DMS 273 treated with DMSO at 0.1 percent for 48 hours (cell line): ENCODE data around the gene COX18.

Source experiments
- DNase-seq: peaks from one replicate; lab custom pipeline; 2025; lab: John Stamatoyannopoulos, UW

COX18 gene

DNA sequence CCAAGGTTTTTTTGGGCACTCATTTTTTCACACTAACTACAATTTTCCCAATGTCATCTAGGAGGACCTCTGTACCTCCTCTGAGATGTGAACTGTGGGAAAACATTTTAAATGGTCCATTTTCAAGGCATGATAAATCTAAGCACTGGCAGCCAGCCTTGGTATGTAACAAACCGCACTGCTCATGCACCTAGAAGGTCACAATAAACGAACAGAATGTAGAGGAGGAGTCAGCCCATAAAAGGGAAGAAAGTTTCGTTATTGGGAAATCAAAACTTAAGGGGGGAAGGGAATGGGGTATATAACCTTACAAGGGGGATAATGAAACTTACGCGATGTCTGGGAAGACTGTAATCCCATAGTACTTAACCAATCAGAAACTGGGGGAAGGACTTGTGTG is 16.4 kb downstream of the COX18 start:
- no peak for DNase-seq

DNA sequence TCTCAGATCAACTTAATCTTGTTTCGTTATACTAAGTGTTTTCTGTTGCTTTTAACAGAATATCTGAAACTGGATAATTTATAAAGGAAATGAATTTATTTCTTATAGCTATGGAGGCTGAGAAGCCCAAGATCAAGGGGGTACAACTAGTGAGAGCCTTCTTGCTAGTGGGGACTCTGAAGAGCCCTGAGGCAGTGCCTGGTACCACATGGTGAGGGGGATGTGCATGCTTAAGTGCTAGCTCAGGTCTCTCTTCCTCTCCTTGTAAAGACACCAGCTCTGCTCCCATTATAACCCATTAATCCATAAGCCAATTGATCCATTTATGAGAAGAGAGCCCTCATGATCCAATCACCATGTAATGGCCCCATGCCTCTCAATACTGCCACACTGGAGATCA is 17.9 kb downstream of the COX18 start:
- DNase-seq, result no peak

DNA sequence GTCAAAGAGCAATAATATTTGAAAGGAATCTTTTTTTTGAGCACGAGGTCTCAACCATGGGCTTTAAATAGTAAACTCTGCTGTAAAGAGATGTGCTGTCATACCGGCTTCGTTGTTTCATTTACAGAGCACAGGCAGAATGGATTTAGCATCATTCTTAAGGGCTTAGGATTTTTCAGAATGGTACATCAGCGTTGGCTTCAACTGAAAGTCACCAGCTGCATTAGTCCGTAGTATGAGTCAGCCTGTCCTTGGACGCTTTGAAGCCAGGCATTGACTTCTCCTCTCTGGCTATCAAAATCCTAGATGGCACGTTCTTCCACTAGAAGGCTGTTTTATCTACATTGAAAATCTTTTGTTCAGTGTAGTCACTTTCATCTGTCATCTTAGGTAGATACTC is 23.6 kb downstream of the COX18 start:
- DNase-seq, result no peak

DNA sequence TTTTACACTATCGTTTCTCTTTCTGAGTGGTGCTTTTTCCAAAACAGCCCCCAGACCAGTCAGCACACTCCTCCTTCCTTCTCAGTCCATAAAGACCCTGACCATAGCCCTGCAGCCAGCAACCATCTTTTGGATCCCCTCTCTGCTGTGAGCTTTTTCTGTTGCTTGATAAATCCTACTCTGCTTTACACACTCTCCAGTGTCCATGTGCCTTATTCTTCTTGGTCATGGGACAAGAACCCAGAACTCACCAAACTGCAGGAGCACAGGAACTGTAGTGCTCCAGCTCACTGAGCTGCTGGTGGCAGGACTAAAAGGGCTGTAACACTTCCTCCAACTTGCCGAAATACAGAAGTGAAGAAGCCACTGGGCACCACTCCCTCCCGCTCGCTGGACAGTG is 32.5 kb downstream of the COX18 start:
- no peak for DNase-seq

DNA sequence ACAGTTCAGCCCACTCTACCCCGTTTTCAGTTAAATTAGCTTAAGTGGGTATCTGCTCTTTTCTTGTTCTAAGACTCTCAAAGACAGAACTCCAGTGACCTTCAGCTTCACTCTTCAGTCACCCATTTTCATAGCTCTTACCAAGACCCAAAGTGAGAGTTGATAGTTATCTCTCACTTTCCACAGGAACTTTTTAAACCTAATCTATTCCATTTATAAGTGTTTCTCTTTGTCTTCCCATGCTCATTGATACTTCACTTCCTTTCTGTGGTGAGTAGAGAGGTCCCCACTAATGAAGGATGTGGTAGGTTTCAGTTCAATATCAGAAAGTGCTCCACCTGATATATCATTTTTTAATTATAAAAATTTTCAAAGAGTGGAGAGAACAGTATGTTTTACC is 33.4 kb downstream of the COX18 start:
- DNase-seq, result no peak

DNA sequence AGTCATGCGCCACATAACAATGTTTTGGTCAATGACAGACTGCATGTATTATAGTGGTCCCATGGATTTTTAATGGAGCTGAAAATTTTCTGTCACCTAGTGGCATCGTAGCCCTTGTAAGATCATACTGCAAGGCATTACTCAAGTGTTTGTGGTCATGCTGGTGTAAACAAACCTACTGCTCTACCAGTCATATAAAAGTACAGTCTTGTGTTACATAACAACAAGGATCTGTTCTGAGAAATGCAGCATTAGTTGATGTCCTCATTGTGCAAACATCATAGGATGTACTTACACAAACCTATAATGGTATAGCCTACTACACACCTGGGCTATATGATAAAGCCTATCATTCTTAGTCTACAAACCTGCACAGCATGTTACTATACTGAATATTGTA is 34.6 kb downstream of the COX18 start:
- no peak for DNase-seq

DNA sequence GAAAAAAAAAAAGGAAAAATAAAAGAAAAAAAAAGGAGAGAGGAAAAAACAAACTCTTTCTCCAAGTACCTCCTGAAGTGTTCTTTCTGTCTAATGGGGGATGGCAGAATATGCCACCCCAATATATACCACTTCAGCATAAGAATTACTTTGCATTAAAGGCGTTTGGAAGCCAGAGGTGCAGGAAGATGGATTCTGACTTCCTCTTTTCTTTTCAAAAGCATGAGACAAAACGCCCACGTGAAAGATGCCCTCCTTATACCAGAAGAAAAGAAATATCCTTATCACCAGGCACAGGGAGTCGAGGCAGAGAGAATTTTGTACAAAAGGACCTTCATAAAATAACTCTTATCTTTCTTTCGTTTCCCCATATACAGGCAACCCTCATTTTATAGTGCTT is 40.9 kb downstream of the COX18 start:
- no peak for DNase-seq

DNA sequence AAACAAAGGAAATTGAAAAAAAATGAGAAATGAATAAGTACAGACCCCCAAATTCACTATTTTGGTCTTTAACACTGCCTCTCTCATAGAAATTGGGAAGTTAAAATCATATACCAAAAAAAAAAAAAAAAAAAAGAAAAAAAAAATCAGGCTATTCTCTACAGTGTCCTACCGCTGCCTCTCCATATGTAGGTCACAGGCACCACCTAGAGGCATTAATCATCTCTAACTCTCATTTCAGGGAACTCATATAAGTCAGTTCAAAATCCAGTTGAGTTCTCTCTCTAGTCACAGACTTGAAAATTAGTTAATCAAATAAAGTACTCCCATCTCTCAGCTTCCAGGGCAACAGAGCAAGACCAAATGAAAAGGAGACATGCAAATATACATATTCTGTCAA is 47.9 kb downstream of the COX18 start:
- DNase-seq, result no peak

DNA sequence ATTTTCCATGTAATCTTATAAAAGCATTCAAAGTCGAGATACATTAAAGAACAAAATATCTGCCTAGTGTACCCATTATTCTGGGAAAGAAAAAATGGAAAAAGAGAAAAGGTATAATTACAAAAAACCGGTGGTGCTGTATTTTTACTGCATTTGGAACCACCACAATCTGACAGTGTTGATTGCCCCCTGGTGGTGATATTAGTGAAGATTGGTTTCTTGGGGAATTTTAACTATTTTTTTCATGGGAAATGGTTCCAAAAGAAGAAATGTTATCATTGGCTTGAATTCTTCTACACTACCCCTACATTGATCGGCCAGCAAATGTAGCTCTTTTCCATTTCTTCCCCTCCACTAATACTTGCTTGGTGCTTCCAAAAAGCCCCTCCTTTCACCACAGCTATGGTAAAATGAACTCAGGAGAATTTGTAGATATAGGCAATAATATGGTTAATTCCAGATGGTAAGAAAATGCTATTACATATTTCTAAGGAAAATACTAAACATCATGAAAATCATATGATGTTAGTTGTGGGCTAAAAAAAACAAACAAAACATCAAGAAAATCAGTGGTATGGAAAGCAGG is 50.0 kb downstream of the COX18 start:
- DNase-seq, result no peak

DNA sequence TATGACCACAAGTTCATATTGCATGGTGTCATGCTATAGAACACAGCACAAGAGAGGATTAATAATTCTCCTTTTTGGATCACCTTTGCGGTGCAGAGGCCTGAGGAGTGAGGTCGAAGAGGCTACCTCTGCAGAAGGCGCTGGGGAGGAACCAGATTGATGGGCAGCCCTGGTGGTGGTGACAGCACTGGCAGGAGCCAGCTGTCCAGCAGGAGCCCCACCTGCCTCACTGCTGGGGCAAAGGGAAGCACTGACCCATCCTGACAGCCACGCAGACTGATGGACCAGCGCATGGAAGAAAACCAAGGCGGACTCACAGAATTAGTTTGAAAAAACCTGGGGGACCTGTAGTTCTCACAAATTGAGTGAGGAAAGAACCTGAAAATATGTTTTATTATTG is 50.9 kb downstream of the COX18 start:
- DNase-seq, result no peak

DNA sequence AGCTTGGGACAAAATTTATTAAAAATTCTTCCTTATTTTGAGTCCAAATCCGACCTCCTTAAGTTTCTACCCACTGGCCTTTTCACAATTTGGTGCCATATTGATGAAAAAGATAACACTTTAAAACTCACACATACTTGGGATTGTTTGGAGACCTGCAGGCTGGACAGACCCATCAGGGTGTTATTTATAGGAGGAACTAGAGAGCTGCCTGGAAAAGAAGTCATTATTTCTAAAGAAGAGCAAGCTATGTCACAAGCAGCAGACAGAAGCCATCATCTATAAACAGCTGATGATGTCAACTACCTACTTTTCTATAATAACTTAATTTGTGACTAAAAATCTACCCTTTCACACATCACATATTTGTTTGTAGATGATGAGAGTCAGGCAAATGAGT is 56.2 kb downstream of the COX18 start:
- DNase-seq, result no peak

DNA sequence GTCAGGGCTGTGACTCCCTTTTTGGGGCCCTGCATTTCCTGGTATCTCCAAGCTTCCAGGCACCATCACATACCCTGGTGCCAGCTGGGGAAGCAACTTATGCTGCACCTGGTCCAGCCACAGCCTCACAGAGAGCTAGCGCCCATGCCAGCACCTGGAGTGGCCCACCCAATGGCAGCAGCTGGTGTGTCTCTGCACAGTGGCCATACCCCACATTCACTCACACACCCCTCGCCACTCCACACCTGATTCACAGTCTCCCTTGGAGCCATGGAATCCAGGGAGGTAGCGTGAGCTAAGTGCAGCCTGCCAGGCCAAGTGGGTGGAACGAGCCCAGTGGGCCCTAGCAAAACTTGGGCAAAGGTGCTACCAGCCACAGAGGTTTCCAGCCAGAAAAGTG is 56.8 kb downstream of the COX18 start:
- DNase-seq, result no peak

DNA sequence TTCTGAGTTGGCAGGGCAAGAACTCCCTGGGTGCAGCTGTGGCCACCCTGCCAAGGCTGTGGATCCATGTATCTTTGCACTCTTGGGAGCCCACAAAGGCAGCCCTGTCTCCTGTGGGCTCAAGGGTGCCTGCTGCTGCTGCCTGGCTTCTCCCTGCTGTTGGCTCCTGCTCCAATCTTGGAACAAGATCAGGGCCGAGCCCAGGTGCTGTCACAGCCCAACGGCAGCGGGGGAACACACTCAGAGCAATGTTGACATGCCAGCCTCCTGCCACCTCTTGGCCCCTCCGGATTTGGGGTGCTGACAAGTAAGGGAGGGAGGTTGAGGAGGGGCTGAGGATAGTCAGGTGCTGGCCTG is 57.9 kb downstream of the COX18 start:
- DNase-seq, result no peak

DNA sequence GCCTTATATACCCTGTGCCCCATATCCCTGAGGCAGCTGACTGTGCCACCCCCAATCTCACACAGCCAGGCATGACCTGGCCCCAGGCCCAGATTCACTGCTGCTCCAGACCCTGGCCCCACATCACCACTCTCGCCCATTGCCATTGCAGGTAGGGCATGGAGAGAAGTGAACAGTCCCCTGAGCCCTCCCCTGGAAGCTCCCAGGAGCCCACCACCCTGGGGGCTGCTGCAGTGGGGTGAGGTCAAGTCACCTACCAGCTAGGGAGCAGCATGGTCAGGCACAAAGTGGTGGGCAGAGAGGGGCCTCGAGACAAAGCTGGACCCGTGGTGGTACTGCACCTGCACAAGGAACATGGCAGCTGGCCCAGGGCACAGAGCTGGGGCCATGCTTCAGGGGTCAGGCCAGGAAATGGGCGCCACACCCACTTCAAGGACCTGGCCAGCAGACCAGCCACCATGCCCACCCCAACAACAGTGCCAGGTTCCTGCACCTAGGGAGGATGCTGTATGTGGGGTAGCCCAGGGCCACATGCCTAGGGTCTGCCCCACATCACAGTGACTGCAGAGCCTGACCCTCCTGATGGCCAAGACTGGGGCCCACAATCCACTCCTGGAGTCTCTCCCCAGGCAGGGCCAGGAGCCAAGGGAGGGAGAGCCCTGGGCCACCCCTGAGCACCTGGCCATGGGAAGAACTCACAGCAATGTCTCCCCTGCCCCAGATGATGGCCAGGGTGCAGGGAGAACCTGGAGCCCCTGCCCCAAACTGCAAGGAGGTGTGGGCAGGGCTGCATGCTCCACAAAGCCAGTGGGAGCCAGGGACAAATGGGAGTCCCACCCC is 58.5 kb downstream of the COX18 start:
- no peak for DNase-seq

DNA sequence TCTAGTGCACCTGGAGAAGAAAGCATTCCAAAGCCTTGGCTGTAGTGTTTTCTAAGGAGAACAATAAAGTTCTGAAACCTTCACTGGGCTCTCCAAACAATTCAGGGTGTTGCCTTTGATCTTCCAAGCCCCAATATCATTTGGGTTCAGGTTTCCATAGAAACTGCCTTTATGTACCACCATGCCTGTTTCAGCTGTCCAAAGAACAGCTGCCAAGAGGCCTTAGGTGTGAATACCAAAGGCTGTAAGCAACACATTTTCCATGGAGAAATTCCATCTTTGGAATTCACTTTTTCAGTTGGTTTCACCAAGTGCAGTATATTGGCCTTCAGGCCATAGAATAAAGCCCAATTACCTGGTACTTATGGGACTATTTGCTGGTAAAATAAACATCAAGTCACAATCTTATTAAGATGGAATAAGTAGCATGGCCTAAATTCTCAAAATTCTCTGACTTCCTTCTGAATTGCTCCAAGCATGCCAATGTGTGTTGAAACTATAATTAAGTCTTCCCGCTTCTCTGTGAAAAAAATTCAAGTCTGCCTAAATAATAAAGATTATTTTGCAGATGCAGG is 61.9 kb downstream of the COX18 start:
- DNase-seq, result no peak

DNA sequence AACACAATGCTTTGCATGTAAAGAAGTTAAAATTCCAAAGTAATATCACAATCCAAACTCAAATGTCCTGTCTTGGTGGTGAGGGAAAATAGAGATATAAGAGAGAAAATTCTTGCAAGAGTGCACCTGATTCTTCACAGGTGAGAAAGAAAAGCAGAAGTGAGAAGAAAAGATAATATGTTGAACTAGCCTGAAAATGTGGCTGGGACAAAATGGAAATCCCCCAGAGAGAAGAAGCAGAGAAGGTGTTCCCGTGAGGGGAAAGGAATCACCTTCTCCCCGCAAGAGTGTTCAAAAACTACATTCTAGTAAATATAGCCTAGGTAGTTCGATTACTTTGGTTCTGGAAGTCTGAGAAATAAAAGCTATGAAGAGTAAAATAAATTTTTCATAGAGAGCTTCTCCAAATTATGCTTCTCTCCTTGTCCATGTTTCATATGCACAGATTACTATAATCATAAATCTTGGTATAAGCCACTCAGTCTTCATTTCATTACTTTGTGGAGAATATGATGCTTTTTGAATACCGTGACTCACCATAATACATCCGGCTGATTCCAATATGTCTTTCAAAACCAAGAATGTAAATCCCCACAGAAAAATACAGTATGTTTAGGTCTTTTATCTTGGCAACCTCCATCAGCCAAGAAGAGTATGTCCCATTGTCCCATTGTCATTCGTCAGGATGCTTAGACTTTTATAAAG is 63.1 kb downstream of the COX18 start:
- no peak for DNase-seq

DNA sequence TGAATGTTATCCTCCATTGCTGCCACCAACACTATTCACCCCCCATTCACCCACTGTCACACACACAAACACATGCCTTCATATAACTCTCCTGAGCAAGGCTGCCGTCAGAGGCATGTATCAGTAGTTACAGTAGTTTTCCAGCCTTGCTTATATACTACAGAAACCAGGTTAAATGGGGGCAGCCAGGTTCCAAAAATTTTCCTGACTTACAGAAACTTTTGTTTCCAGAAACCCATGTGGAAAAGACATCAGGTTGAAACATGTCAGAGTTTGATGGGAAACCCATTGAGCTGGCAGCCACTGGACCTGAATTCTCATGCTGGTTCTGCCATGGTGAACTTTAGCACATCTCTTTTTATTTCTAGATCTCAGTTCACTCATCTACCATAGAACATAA is 64.0 kb downstream of the COX18 start:
- no peak for DNase-seq
